GM19023 (cell line): ENCODE results near the gene HOXB6.

Experiments
- ATAC-seq: cut with Tn5 transposase; IDR thresholded peaks from one replicate; pipeline ENCODE4 v1.9.1; 2021; ENCODE audit warnings: mild to moderate bottlenecking, moderate library complexity; ENCODE audit not compliant: unreplicated experiment

The HOXB6 gene

DNA sequence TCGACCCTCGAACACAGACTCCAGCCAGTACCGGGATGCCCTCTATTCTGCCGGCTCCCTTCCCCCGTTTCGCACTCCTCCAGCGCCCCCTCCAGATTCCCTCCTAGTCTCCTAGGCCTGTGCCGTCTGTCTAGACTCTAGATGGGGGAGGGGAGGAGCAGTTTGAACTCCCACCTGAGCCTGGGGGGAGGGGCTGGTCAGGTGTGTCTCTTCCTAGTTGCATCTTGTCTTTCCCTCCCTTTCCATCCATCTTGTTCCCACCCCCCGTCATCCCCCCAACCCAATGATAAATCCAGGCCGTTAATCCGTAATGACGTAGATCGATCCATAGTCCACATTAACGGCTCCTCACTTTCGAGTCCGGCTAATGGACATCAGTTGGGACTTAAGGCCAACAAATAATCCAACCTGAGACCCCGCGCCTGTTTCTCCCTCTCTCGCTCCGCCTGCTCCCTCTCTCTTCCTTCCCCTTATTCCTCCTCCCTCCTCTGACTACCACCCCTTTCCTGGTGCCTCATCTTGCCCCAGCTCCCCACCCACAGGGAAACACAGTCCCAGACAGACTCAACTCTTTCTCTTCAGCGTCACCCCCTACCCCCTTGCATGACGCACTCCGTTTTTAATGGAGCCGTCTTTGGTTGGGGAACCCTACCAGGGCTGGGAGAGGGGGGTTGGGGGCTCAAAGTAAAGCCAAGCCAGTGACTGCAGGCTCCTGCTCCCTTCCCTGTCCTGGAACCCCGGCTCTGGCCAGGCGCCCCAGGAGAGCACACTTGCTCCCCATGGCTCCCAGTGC is 7.9 kb downstream of the HOXB6 start:
- no peak for ATAC-seq

DNA sequence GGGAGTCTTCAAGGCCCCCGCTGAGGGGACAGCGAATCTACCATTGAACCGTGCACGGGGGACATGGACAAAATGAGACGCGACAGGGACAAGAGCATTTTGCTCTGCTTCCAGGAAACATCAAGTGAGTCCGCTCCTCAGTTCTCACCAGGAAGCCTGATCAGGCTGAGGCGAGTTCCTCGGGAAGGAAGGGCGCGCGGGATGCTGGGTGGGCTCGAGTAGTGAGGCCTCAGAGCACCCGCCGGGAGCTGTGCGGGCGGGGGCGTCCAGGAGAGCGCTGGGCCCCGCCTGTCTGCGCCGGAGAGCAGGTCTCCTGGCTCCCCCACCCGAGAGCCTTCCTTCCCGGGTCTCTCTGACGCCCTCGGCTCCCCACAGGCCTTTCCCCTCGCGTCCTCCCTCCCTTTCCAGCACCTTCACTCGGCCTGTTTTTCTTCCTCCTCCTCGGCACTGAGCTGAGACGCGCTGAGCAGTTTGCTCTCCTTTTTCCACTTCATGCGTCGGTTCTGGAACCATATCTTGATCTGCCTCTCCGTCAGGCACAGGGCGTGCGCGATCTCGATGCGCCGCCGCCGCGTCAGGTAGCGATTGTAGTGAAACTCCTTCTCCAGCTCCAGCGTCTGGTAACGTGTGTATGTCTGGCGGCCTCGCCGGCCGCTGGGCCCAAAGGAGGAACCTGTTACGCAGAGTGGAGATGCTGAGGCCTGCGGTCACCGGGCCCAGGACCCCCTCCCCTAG is 8.6 kb downstream of the HOXB6 start:
- ATAC-seq = no peak

DNA sequence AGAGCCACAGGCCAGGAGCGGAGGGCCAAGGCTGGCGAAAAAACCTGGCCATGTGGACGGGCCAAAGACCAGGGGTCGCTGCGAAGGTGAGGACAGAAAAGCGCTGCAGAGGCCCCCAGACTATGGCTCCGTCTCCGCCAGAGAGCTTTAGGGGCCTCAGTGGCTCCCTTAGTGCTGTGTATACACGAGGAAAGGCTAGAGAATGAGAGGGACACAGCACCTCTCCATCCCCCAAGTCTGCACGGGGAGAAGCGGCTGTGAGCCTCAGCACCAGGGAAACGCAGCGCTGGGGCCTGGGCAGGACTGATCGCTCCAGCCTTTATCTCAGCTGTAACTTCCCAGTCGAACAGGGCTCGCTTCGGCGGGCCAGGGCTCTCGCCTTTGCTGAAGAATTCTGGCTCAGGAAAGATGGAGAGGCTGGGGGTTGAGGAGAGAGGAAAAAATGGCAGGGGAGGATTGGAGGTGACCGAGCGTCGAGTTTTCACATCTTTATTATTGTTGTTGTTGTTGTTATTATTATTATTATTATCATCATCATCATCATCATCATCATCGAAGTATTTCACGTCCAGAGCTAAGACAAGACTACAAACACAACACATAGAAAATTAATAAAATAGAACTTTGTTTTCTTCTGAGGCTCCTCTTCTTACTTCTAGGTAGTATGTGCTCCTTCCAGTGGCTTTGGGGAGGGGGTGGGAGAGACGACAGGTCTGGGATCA is 9.3 kb downstream of the HOXB6 start:
- no peak for ATAC-seq

DNA sequence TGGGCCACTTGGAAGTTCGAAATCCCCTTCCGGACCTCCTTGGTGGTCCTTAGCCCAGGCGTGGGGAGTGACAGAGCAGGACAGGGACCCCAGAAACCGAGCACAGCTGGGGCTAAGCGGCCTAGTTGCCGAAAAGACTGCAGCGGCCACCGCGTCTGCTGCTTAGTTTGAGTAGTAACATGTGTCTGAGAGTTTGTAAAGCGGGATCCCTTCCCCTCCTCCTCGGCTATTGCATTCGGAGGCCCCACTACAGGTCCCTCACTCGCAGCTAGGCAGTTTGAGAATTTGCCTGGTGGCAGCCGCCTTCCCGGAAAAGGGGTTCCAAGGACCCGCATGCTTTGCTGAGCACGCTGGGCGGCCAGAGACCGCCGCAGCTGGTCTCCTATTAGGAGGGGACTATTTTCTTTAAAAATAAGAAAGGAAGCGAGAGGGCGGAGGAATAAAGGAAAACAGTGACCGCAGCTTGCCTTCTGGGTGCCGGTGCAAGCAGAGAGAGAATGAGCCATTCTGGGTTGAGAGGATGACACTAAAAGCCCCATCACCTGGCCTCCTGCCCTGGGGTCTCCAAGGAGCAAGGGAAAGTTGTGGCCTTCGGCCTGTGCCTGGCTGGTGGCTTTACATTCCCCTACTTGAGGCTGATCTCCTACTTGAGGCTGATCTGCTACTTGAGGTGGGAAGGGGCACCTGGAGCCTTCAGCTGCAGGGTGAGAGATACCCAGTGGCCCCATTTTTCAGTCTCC is 10.1 kb downstream of the HOXB6 start:
- ATAC-seq = no peak

DNA sequence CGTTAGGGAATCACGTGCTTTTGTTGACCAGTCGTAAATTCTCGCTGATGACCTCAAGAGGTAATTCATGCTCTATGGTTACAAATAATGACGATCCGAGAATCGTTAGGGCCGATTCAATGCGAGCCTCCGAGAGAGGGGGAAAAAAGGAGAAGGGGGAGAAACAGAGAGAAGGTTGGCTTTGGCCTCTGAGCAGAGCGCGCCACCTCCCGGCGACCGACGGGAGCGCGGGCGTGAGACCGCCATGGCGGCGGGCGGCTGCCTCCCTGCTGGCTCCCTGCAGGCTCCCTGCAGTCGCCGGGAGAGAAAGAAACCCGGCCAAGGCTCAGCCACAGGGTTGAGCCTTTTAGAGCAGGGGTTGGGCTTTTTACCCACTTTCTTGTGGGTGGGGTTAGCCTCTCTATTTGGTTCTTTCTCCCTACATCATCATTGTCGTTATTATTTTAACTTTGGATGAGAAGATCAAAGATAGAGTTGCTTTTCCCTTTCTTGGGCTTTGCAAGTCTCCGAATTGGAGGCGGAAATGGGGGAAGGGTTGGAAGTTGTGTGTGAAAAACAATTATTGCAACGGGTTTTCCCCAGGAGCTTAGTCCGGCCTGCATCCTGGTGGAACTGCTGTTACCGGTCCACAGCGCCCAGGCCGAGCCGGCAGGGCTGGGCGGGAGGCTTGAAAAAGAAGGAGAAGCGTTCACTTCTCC is 10.8 kb downstream of the HOXB6 start:
- no peak for ATAC-seq

DNA sequence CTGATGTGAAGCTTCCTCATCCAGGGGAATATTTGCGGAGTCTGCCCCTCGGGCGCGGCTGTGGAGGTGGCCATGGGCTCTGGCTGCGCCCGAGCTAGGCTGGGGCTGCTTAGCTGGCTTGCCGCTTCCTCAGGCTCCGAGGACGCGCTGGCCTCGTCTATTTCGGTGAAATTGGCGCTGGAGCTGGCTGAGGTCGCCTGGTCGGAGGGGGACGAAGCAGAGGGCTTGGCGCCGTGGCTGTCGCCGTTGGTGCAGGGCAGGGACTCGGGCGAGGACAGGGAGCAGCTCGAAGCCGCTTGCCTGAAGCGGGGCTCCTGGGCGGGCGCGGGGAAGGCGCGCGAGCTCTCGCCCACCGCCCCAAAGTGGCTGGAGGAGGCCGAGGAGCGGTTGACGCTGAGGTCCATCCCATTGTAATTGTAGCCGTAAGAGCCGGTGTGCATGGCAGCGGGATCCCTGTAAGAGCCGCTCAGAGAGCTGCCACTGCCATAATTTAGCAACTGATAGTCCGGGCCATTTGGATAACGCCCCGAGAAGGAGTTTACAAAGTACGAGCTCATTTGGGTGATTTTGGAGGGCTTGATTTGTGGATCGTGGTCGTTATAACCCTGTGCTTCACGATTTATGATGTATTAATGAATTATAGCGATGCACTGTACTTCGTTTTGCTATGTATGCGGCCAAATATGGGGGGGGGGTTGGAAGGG is 11.5 kb downstream of the HOXB6 start, which contains the start of gene HOXB5:
TSS of gene HOXB5 (minus strand) at position 654 of the 704 bp plus-strand sequence. CDS start at position 557, 97 bp downstream.
- ATAC-seq = no peak

DNA sequence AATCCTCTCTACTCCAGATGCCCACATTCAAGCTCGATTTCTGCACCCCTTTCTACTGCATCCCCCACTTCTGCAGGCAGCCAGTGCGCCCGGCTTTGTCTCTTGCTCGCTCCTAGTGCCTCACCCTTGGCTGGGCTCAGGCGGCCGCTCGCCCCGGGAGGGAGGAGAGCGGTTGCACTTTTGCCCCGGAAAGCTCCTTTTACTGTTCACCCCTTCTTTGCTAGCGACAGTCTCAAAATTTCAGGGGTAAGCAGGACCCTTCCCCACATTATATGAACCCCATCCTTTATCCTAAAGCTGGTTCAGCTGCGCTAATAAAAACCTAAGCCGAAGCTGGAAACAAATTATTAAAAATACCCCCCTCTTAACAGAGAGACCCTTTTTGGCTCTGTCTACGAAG is 12.2 kb downstream of the HOXB6 start:
- ATAC-seq = no peak

DNA sequence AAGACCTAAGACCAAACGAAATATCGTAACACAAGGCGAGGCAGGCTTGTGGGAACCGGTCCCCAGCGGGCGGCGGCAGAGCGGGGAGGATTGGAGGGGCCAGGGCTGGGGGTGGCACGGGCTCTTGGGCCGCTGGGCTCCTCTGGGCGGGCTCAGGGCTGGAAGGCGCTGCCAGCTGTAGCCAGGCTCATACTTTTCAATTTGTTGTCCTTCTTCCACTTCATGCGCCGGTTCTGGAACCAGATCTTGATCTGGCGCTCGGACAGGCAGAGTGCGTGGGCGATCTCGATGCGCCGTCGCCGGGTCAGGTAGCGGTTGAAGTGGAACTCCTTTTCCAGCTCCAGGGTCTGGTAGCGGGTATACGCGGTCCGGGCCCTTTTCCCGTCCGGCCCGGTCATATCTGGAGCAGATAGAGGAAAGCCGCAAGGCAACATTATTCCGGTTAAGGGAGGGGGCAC is 12.7 kb downstream of the HOXB6 start:
- ATAC-seq = no peak

DNA sequence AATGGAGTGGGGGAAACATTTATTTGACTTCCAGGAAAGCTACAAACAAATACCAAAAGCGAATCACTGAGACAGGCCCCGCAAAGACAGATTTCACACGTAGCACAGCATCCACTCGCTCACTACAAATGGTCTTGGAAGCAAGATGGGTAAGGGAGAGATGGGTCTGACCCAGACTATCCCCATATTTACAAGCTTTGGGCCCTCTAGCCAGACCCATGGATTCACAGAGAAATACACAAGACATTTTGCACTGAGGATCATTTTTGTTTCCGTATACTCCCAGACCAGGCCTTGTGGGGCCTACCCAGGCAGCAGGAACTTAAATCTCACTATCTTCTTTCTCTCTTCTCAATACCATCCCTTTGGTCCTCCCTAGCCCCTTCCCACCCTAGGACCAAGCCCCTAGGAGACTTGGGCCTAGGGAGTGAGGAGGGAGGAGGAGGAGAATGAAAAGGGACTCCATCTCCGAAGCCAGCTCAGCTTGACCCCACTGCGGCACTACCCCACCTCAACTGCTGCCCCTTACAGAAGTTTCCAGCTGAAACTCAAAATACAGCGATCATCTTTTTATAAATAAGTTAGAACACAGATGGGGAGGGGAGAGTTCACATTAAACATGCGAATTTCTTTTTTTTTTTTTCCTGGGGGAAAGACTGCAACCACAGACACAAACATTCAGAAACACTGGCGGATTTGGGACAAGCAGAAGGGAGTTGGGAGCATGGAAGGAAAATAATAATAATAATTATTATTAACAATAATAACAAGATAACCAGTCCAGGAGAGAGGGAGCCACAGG is 13.3 kb downstream of the HOXB6 start:
- ATAC-seq = no peak

DNA sequence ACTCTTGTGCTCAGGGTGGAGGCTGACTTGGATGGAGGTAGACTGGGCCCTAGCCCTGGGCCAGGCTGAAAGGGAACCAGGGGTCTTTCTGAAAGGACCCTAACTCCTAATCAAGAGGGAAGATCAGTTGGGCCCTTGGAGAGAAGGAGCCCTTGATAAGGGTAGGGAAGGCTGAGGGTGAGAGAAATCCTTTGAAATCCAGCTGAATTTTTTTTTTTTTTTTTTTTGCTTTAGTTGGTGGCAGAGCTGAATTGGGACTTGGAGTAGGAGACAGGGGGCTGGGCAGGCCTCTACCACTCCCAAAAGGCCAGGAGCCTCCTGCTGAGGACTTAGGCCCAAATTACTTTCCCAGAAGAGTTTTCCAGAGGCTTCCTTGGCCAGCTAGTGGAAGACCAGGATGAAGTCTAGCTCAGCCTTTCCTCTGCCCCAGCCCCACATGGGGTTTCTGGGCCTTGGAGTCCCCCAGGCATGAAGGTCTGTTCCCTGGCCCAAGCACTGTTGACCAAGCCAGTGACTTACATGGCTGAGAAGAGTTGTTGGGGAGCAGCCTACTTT is 14.1 kb downstream of the HOXB6 start:
- ATAC-seq = no peak

DNA sequence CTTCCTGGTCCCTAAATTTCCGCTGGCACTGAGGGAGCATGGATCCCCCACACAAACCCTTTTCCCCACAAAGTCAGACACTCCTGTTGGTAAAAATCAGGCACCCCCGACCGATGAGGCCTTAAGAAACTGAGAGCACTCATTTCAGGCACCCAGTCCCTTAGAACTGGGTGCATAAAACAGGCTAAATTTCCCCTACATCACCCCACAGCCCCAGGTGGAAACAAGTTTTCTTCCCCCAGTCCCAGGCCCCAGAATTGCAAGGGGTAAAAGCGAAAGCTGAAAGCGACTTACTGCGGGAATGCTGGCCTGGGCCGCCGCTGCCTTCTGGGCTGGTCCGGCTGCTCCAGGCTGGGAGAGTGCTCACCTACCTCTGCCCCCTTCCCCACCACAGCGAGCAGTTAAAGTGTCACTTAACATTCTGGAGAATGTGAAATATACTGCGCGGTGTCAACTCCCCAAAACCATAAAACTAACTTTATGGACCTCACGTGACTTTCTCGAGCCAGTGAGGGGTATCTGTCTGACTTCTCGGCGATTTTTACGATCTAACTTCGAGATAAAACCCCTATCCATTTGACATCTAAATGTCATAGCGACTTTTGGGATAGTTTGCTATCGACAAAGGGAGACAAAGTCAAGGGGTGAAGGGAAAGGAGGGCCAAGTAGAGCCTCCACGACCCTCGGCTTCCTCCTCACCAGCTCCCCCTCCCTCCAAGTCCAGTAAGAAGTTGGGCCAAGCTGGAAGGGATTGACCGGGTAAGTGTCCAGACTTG is 14.8 kb downstream of the HOXB6 start, which contains the start of gene HOXB3:
TSS of gene HOXB3 (minus strand) at position 411 of the 776 bp plus-strand sequence. CDS start 37,767 bp downstream, outside the sequence.
- ATAC-seq = no peak

DNA sequence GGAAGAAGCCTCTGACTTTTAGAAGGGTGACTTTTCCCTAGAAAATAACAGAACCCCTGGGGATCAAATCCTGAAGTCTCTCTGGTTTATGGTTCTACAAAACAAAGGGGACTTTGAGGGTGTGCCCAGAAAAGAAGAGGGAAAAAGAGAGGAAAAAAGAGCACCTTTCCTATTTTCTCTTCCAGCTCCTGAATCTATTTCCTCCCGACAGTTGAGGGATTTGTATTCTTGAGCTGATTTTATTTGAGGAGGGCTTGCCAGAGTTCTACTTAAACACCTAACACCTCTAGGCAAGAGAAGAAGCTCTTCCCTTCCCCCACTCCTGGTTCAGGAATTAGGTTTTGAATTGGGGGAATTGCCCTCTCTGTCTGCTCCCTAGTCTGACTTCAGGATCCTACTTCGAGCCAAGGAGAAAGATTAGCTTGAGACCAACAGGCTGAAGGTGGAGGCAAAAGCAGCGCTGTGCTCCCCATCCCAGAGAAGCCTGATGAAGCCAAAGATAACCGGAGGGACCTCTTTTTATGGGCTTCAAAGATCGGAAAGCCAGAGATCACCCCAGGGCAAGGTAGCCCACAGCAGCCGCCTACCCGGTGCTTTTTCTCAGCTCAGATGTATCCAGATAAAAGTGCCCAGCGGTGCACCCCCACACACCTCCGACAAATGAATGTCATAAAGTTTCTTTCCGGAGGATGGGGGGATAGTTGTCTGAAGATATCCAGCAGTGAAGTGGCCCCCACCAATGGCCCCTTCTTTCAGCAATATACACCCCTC is 15.5 kb downstream of the HOXB6 start:
- ATAC-seq = no peak

DNA sequence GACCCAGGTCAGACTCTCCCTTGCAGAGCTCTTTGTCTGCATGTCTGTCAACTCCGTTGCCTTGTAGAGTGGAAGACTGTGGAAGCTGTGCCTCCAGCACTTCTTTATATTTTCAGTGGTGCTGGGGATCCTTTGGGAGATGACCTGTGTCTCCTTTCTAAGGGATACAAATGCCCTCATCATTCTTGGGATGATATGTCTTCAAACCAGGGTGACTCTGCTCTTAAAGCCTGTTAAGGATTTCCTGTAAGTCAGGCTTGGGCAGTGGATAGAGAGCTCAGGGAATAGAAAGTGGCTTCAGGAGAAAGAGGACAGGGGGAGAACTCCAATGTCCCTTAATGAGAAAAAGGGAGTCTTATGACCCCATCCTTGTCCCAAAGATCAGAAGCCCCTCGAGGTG is 16.3 kb downstream of the HOXB6 start:
- ATAC-seq = no peak

DNA sequence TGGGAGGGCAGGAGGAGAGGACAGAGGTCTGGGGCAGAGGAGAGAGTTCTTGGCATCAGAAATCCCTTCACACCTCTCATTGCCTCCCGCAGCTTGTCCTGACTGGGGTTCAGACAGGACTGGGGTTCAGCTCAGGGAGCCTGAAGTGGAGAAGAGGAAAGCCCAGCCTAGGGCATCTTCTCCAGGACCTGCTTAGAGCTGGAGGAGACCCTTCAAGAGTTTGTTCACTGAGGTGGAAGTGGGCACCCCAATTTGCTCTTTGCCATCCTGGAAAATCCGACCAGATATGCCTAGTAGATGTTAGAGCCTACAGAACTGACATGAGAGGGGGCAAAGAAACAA is 16.7 kb downstream of the HOXB6 start:
- no peak for ATAC-seq

DNA sequence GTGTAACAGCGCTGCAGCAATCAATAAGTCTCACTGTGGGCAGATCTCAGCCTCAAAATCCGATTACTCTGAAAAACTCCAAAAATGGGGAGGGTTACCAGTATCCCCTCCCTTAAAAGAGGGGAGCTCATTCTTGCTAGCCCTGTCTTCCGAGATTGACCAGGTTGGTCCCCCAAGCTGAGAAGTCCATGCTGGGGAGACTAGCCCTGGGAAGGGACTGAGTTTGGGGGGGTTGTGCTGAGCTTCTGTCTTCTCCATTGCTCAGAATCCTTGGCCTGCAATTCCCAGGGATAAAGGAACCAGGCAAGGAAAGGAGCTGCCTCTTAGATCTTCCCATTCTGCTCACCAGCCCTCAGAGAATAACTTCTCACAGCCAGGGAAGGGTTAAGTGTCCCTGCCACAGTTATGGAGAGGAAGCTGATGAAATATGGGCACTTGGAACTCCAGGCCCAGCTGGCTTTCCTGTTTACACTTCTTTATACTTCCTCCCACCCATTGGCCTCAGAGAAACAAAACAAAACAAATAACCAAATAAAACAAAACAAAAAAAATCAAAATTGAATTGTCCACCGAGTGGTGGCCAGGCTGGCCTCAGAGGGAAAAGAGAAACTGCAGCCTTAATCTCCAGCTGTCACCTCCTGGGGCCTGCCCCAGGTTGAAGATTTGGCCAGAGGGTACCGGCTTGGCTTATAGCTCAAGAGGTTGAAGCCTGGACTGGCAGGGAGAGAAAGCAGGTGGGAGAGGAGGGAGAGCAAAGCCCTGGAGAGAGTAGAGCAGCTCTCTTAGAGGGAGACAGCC is 17.3 kb downstream of the HOXB6 start:
- no peak for ATAC-seq
